Activated T-helper 1 cell treated with anti-CD3 and anti-CD28 coated beads, Interleukin-12 subunit alpha, Interleukin-12 subunit beta, Interleukin-2, Interleukin-4 antibody, amounts not matched to agents 30 ng/mL and 10 ng/mL and 1 ng/mL, durations not matched to agents 14 hours and 24 hours and 36 hours (primary cell): Measurements from ENCODE around the gene ZIC5. TPM values are rescaled to one million over a fixed set of nuclear protein-coding genes. Genes with fewer than 3 reads are reported as not detected.

ENCODE experiments used
- DNase-seq: peaks from one replicate; pipeline ENCODE4 v3.0.0; 2021; ENCODE audit warnings: low spot score
- H3K27ac Mint-ChIP-seq: one replicate; pipeline ENCODE4 v1.8.0; 2021; ENCODE audit warnings: mild to moderate bottlenecking, mixed read lengths
- H3K27me3 Mint-ChIP-seq: one replicate; pipeline ENCODE4 v1.8.0; 2022; ENCODE audit warnings: mild to moderate bottlenecking, moderate library complexity, mixed read lengths; ENCODE audit not compliant: insufficient read depth
- H3K36me3 Mint-ChIP-seq: one replicate; pipeline ENCODE4 v1.8.0; 2021; ENCODE audit warnings: low read depth, mixed read lengths
- H3K4me1 Mint-ChIP-seq: one replicate; pipeline ENCODE4 v1.8.0; 2021; ENCODE audit warnings: low read depth, mixed read lengths
- H3K4me3 Mint-ChIP-seq: one replicate; pipeline ENCODE4 v1.8.0; 2021; ENCODE audit warnings: mild to moderate bottlenecking, moderate library complexity, mixed read lengths
- H3K9me3 Mint-ChIP-seq: one replicate; pipeline ENCODE4 v1.8.0; 2021; ENCODE audit warnings: mixed read lengths
- intact Hi-C: fragments of 100-400 bp; cut with micrococcal nuclease; formaldehyde crosslinking; loops from one replicate; pipeline ENCODE4 v1.15.1; 2024
- total RNA-seq: library from RNA; stranded (reverse); gene quantifications from 2 replicates; pipeline ENCODE4 v1.2.3, GENCODE V29; 2022

Gene ZIC5
- total RNA-seq, 1 donor from 2014 or later: not detected

DNA sequence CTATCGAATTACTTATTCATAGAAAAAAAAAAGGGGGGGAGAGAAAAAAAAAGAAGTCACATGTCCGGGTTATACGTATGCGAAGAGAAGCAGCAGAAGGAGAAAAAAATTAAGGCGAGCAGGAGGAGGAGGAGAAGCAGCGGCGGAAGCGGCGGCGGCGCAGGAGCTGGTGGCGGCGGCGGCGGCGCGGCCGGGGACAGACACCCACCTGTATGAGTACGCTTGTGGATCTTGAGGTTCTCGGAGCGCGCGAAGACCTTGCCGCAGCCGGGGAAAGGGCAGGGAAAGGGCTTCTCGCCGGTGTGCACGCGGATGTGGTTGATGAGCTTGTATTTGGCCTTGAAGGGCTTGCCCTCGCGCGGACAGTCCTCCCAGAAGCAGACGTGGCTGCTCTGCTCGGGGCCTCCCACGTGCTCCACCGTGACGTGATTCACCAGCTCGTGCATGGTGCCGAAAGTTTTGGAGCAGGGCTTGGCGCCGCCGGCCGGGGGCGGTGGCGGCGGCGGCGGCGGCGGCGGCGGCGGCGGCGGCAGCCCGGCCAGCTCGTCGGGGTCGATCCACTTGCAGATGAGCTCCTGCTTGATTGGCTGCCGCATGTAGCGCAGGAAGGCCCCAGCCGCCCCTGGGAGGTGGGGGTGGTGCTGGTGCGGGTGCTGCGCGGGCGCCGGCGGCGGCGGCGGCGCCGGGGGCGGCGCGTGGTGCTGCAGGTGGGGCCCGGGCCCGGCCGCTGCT, 1.5 kb downstream of the ZIC5 start:
- Mint-ChIP-seq H3K4me1 (peaks cover 17% of the 10 kb centered on the region), H3K9me3 (peaks cover 13% of the 10 kb centered on the region), H3K27ac (peak overlapping the region; percentile 87), H3K36me3 (peaks cover 4% of the 10 kb centered on the region), H3K27me3 (peaks cover 65% of the 10 kb centered on the region), H3K4me3 (peak overlapping the region; percentile 54)
- intact Hi-C loops: loop anchor here (1.0 kb wide), 1 partner anchor 9 kb away; no protein-coding TSS in a partner anchor
- DNase-seq: no peak

DNA sequence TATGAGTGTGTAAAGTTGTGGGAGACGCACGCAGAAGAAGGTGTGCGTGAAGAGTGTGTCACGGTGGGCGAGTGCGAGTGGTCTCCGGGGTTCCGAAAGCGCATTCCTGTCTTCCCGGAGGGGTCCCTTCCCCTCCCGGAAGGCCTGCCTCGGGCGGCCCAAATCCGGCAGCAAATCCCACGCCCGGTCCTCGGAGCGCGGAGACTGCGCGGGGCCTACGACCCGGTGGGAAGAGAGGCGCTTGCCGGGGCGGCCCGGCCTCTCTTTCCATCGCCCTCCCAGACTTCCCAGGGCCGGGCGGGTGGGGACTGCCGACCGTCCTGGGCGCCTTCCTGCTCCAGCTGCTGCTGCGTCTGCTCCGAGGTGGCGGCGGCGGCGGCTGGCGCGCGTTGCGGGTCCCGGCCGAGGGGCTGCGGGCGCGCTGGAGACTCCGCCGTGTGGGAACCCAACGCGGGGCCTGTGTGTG, 2.1 kb downstream of the ZIC5 start:
- H3K9me3 Mint-ChIP-seq: peaks cover 13% of the 10 kb centered on the region
- peak overlapping the region; percentile 73 for H3K4me3 Mint-ChIP-seq
- peaks cover 17% of the 10 kb centered on the region for H3K4me1 Mint-ChIP-seq
- H3K27me3 Mint-ChIP-seq: peaks cover 62% of the 10 kb centered on the region
- intact Hi-C loops: no loop called here
- DNase-seq: no peak
- peaks cover 4% of the 10 kb centered on the region for H3K36me3 Mint-ChIP-seq
- H3K27ac Mint-ChIP-seq: peak overlapping the region; percentile 90

- peaks cover 17% of the 10 kb centered on the region for H3K4me1 Mint-ChIP-seq
- intact Hi-C loops: no loop called here
- H3K27me3 Mint-ChIP-seq: peaks cover 62% of the 10 kb centered on the region
- H3K36me3 Mint-ChIP-seq: peaks cover 4% of the 10 kb centered on the region
- H3K4me3 Mint-ChIP-seq: peak overlapping the region; percentile 73
- no peak for DNase-seq
- H3K27ac Mint-ChIP-seq: peak overlapping the region; percentile 90
- H3K9me3 Mint-ChIP-seq: peaks cover 13% of the 10 kb centered on the region
Observed at GRCh38 chr13:99968521-99969452, 2.8 kb downstream of the ZIC5 start.

DNA sequence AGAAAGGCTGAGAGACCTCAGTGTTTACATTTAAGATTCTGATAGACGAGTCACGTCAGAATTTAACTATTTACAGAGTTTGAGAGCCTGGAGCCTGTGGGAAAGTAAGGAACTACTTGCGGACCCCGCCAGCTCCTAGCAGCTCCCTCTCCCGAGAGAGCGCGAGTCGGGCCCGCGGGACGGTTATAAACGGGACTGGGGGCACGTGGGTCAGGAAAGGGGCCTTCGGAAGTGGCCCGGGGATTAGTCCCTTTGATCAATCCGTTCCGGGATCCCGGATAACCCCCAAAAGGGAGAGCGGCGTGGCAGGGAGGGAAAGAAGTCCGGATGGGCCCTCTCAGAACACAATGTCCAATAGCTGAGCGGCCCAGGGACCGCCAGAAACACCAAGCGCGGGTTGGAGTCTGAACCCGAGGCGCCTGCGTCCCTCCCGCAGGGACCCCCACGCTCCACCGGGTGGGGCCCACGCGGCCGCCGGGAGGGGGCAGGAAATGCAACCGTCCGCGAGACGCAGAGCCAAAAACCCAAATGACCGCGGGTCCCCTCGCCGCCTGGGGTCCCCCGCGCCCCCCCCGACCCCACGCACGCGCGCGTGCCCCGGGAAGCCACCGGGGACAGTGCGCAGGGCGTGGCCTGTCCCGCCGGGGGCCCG, 3.6 kb downstream of the ZIC5 start:
- Mint-ChIP-seq H3K4me3 (peak overlapping the region; percentile 24), H3K9me3 (peaks cover 6% of the 10 kb centered on the region), H3K36me3 (peaks cover 4% of the 10 kb centered on the region), H3K27ac (peak overlapping the region; percentile 88), H3K27me3 (peaks cover 57% of the 10 kb centered on the region), H3K4me1 (peaks cover 17% of the 10 kb centered on the region)
- no peak for DNase-seq
- intact Hi-C loops: loop anchor here (2.0 kb wide), 1 partner anchor 67 kb away; no protein-coding TSS in a partner anchor

GRCh38 chr13:99967498-99967868, 4.1 kb downstream of the ZIC5 start:
- Mint-ChIP-seq H3K9me3 (peaks cover 4% of the 10 kb centered on the region), H3K4me1 (peaks cover 16% of the 10 kb centered on the region), H3K4me3 (peak overlapping the region; percentile 48), H3K36me3 (peaks cover 4% of the 10 kb centered on the region), H3K27ac (peak overlapping the region; percentile 88), H3K27me3 (peaks cover 56% of the 10 kb centered on the region)
- DNase-seq: no peak
- intact Hi-C loops: loop anchor here (2.0 kb wide), 1 partner anchor 67 kb away; no protein-coding TSS in a partner anchor

DNA sequence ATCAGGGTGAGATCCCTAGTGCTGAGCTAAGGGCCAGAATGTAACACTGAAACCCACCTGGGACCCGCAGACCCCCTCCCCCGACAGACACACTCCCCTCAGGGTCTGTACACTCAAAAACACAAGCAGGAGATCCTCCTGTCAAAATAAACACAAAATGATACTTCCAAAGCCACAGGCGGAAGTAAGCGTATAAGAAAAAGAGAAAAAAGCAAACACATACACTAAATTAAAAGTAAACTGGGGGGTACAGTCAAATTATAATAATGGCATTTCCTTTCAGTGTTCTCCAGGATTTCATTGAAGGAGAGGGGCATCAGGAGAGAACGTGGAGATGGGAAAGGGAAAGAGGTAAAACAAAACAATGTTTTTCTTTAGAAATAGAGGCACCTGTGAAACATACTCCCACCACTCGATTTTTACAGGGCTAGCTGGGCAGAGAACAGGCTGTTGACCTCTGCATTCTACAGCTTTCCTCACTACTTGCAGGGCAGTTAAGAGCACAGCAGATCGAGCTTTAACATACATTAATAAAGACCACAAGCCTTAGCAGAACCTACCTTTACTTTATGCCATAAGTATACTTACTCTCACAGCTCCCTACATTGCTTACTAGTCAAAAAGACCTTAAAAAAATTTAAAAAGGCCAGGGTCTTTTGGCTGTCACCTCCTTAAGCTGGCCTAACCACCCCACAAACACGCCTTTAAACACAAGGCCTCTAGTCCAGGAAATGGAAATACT, 5.3 kb downstream of the ZIC5 start:
- no peak overlapping the region for H3K4me3 Mint-ChIP-seq
- H3K36me3 Mint-ChIP-seq: peaks cover 4% of the 10 kb centered on the region
- H3K4me1 Mint-ChIP-seq: peaks cover 11% of the 10 kb centered on the region

GRCh38 chr13:99965329-99966000, 6.1 kb downstream of the ZIC5 start:
- DNase-seq: no peak
- Mint-ChIP-seq H3K4me3 (no peak overlapping the region), H3K27me3 (peaks cover 67% of the 10 kb centered on the region), H3K27ac (no peak overlapping the region), H3K36me3 (peaks cover 4% of the 10 kb centered on the region), H3K4me1 (peaks cover 11% of the 10 kb centered on the region), H3K9me3 (no peaks in the 10 kb centered on the region)
- intact Hi-C loops: no loop called here

More for the DNA sequence above, 5.3 kb downstream of the ZIC5 start:
- no peak for DNase-seq
- H3K27me3 Mint-ChIP-seq: peaks cover 60% of the 10 kb centered on the region
- H3K27ac Mint-ChIP-seq: no peak overlapping the region
- no peaks in the 10 kb centered on the region for H3K9me3 Mint-ChIP-seq
- intact Hi-C loops: loop anchor here (2.0 kb wide), 1 partner anchor 65 kb away; no protein-coding TSS in a partner anchor

DNA sequence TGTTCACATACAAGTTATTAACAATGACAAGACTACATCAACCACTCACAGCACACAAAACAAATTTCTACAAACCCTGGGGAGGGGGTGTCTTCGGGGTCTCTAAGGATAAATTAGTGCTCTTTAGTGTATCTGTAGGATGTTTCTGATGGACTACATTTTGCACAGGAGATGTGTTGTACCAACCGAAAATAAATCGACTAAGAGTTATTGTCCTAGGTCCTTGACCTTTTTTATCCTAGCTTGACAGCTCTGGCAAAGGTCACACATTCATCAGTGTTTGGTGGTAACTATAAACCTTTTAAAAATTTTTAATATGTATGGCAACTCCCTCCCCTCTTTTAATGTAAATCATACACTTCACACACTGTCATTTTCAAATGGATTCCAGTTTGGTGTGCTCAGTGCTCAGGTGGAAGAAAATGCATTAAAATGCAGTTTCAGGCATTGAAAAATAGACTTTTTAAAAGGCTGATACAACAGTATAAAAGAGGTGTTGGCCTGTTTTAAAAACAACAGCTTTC, 7.7 kb downstream of the ZIC5 start:
- H3K27me3 Mint-ChIP-seq: peaks cover 69% of the 10 kb centered on the region
- peaks cover 3% of the 10 kb centered on the region for H3K36me3 Mint-ChIP-seq
- H3K4me3 Mint-ChIP-seq: no peak overlapping the region
- peaks cover 11% of the 10 kb centered on the region for H3K4me1 Mint-ChIP-seq
- intact Hi-C loops: no loop called here
- no peaks in the 10 kb centered on the region for H3K9me3 Mint-ChIP-seq
- H3K27ac Mint-ChIP-seq: no peak overlapping the region
- no peak for DNase-seq

GRCh38 chr13:99962242-99962641, 9.3 kb downstream of the ZIC5 start:
- Mint-ChIP-seq H3K27me3 (peaks cover 76% of the 10 kb centered on the region), H3K27ac (no peak overlapping the region), H3K4me1 (peaks cover 5% of the 10 kb centered on the region), H3K9me3 (no peaks in the 10 kb centered on the region), H3K36me3 (no peaks in the 10 kb centered on the region), H3K4me3 (no peak overlapping the region)
- intact Hi-C loops: no loop called here
- no peak for DNase-seq

GRCh38 chr13:99961636-99962035, 9.9 kb downstream of the ZIC5 start:
- H3K4me1 Mint-ChIP-seq: peaks cover 5% of the 10 kb centered on the region
- no peaks in the 10 kb centered on the region for H3K36me3 Mint-ChIP-seq
- intact Hi-C loops: loop anchor here (1.0 to 2.0 kb wide), 3 partner anchors 9 to 33 kb away; no protein-coding TSS in a partner anchor
- no peaks in the 10 kb centered on the region for H3K9me3 Mint-ChIP-seq
- no peak for DNase-seq
- H3K4me3 Mint-ChIP-seq: no peak overlapping the region
- H3K27ac Mint-ChIP-seq: no peak overlapping the region
- peaks cover 75% of the 10 kb centered on the region for H3K27me3 Mint-ChIP-seq

GRCh38 chr13:99960663-99961311, 10.8 kb downstream of the ZIC5 start:
- Mint-ChIP-seq H3K36me3 (no peaks in the 10 kb centered on the region), H3K27ac (no peak overlapping the region), H3K9me3 (no peaks in the 10 kb centered on the region), H3K4me1 (peaks cover 5% of the 10 kb centered on the region), H3K27me3 (peaks cover 73% of the 10 kb centered on the region), H3K4me3 (no peak overlapping the region)
- DNase-seq: no peak
- intact Hi-C loops: loop anchor here (1.0 to 2.0 kb wide), 3 partner anchors 10 to 34 kb away; no protein-coding TSS in a partner anchor
